Activated T-helper 17 cell treated with anti-CD3 and anti-CD28 coated beads, Interleukin-2, amount 50 U/mL, for 72 hours (primary cell): ENCODE measurements around the gene GPRC5B. TPM values are rescaled to one million over a fixed set of nuclear protein-coding genes. Genes with fewer than 3 reads are reported as not detected.

Source experiments
- ATAC-seq: fragments of 150-1000 bp; cut with Tn5 transposase; replicated peaks from 2 replicates; pipeline ENCODE4 v1.10.0; 2021; ENCODE audit warnings: mild to moderate bottlenecking, moderate library complexity
- H3K27ac Mint-ChIP-seq: one replicate; pipeline ENCODE4 v1.8.0; 2022; ENCODE audit warnings: mixed read lengths
- H3K27me3 Mint-ChIP-seq: one replicate; pipeline ENCODE4 v1.8.0; 2022; ENCODE audit warnings: mixed read lengths
- H3K36me3 Mint-ChIP-seq: one replicate; pipeline ENCODE4 v1.8.0; 2022; ENCODE audit warnings: low read depth, mild to moderate bottlenecking, mixed read lengths
- H3K4me1 Mint-ChIP-seq: one replicate; pipeline ENCODE4 v1.8.0; 2022; ENCODE audit warnings: mixed read lengths
- H3K4me3 Mint-ChIP-seq: one replicate; pipeline ENCODE4 v1.8.0; 2022; ENCODE audit warnings: mild to moderate bottlenecking, mixed read lengths
- H3K9me3 Mint-ChIP-seq: one replicate; pipeline ENCODE4 v1.8.0; 2022; ENCODE audit warnings: mixed read lengths
- total RNA-seq, 2 donors: library from RNA; stranded (reverse); gene quantifications; one replicate each; pipeline ENCODE4 v1.2.3, GENCODE V29; 2022

The GPRC5B gene
- total RNA-seq, 2 donors from 2014 or later = not detected

GRCh38 chr16:19835196-19835595, 49.5 kb downstream of the GPRC5B start:
- no peak for ATAC-seq
- Mint-ChIP-seq H3K27me3 (no peaks in the 10 kb centered on the region), H3K36me3 (no peaks in the 10 kb centered on the region), H3K27ac (no peak overlapping the region), H3K4me1 (no peaks in the 10 kb centered on the region), H3K4me3 (no peak overlapping the region), H3K9me3 (no peaks in the 10 kb centered on the region)

- Mint-ChIP-seq H3K27ac (no peak overlapping the region), H3K4me1 (no peaks in the 10 kb centered on the region), H3K36me3 (no peaks in the 10 kb centered on the region), H3K9me3 (no peaks in the 10 kb centered on the region), H3K27me3 (no peaks in the 10 kb centered on the region), H3K4me3 (no peak overlapping the region)
- no peak for ATAC-seq
These were observed 51.1 kb downstream of the GPRC5B start for GRCh38 chr16:19833581-19833980.

- Mint-ChIP-seq H3K27me3 (no peaks in the 10 kb centered on the region), H3K9me3 (no peaks in the 10 kb centered on the region), H3K4me1 (no peaks in the 10 kb centered on the region), H3K36me3 (no peaks in the 10 kb centered on the region), H3K27ac (no peak overlapping the region), H3K4me3 (no peak overlapping the region)
- no peak for ATAC-seq
These were observed 51.5 kb downstream of the GPRC5B start for GRCh38 chr16:19833176-19833575.

GRCh38 chr16:19831678-19832077, 53.0 kb downstream of the GPRC5B start:
- H3K27me3 Mint-ChIP-seq = no peaks in the 10 kb centered on the region

GRCh38 chr16:19830902-19831560, 53.6 kb downstream of the GPRC5B start:
- H3K4me3 Mint-ChIP-seq = no peak overlapping the region
- H3K9me3 Mint-ChIP-seq = no peaks in the 10 kb centered on the region
- ATAC-seq = no peak
- H3K27ac Mint-ChIP-seq = no peak overlapping the region
- no peaks in the 10 kb centered on the region for H3K27me3 Mint-ChIP-seq
- H3K36me3 Mint-ChIP-seq = no peaks in the 10 kb centered on the region
- no peaks in the 10 kb centered on the region for H3K4me1 Mint-ChIP-seq

More at GRCh38 chr16:19831678-19832077, 53.0 kb downstream of the GPRC5B start:
- ATAC-seq = no peak
- no peaks in the 10 kb centered on the region for H3K9me3 Mint-ChIP-seq
- no peak overlapping the region for H3K27ac Mint-ChIP-seq
- H3K4me1 Mint-ChIP-seq = no peaks in the 10 kb centered on the region
- H3K36me3 Mint-ChIP-seq = no peaks in the 10 kb centered on the region
- H3K4me3 Mint-ChIP-seq = no peak overlapping the region

GRCh38 chr16:19829844-19830692, 54.6 kb downstream of the GPRC5B start:
- no peaks in the 10 kb centered on the region for H3K27me3 Mint-ChIP-seq
- H3K36me3 Mint-ChIP-seq = no peaks in the 10 kb centered on the region
- no peak for ATAC-seq
- no peak overlapping the region for H3K27ac Mint-ChIP-seq
- H3K4me1 Mint-ChIP-seq = no peaks in the 10 kb centered on the region
- H3K9me3 Mint-ChIP-seq = no peaks in the 10 kb centered on the region
- no peak overlapping the region for H3K4me3 Mint-ChIP-seq

- Mint-ChIP-seq H3K9me3 (no peaks in the 10 kb centered on the region), H3K36me3 (no peaks in the 10 kb centered on the region), H3K27ac (no peak overlapping the region), H3K4me3 (no peak overlapping the region), H3K4me1 (no peaks in the 10 kb centered on the region), H3K27me3 (no peaks in the 10 kb centered on the region)
- no peak for ATAC-seq
These were observed 60.4 kb downstream of the GPRC5B start for GRCh38 chr16:19824216-19824615.

GRCh38 chr16:19823322-19823721, 61.3 kb downstream of the GPRC5B start:
- no peak overlapping the region for H3K27ac Mint-ChIP-seq
- no peak overlapping the region for H3K4me3 Mint-ChIP-seq
- no peaks in the 10 kb centered on the region for H3K9me3 Mint-ChIP-seq
- no peak for ATAC-seq
- H3K36me3 Mint-ChIP-seq = no peaks in the 10 kb centered on the region
- H3K4me1 Mint-ChIP-seq = no peaks in the 10 kb centered on the region
- H3K27me3 Mint-ChIP-seq = no peaks in the 10 kb centered on the region

GRCh38 chr16:19822533-19822932, 62.1 kb downstream of the GPRC5B start:
- no peaks in the 10 kb centered on the region for H3K4me1 Mint-ChIP-seq
- H3K36me3 Mint-ChIP-seq = no peaks in the 10 kb centered on the region
- H3K27me3 Mint-ChIP-seq = no peaks in the 10 kb centered on the region
- no peaks in the 10 kb centered on the region for H3K9me3 Mint-ChIP-seq
- H3K4me3 Mint-ChIP-seq = no peak overlapping the region
- H3K27ac Mint-ChIP-seq = no peak overlapping the region
- no peak for ATAC-seq

- Mint-ChIP-seq H3K9me3 (no peaks in the 10 kb centered on the region), H3K4me3 (no peak overlapping the region), H3K27me3 (no peaks in the 10 kb centered on the region), H3K27ac (no peak overlapping the region), H3K4me1 (no peaks in the 10 kb centered on the region), H3K36me3 (no peaks in the 10 kb centered on the region)
- no peak for ATAC-seq
These were observed 66.8 kb downstream of the GPRC5B start for GRCh38 chr16:19817875-19818274.

GRCh38 chr16:19817122-19817521, 67.5 kb downstream of the GPRC5B start:
- no peak overlapping the region for H3K4me3 Mint-ChIP-seq
- H3K27me3 Mint-ChIP-seq = no peaks in the 10 kb centered on the region
- no peaks in the 10 kb centered on the region for H3K36me3 Mint-ChIP-seq
- no peaks in the 10 kb centered on the region for H3K4me1 Mint-ChIP-seq
- no peak for ATAC-seq
- H3K27ac Mint-ChIP-seq = no peak overlapping the region
- H3K9me3 Mint-ChIP-seq = no peaks in the 10 kb centered on the region

GRCh38 chr16:19815418-19815817, 69.2 kb downstream of the GPRC5B start:
- Mint-ChIP-seq H3K27me3 (no peaks in the 10 kb centered on the region), H3K4me1 (no peaks in the 10 kb centered on the region), H3K36me3 (no peaks in the 10 kb centered on the region), H3K9me3 (no peaks in the 10 kb centered on the region), H3K27ac (no peak overlapping the region), H3K4me3 (no peak overlapping the region)
- no peak for ATAC-seq

- Mint-ChIP-seq H3K9me3 (no peaks in the 10 kb centered on the region), H3K36me3 (no peaks in the 10 kb centered on the region), H3K4me3 (no peak overlapping the region), H3K27me3 (no peaks in the 10 kb centered on the region), H3K4me1 (no peaks in the 10 kb centered on the region), H3K27ac (no peak overlapping the region)
- no peak for ATAC-seq
These were observed 71.7 kb downstream of the GPRC5B start for GRCh38 chr16:19812986-19813385.

- Mint-ChIP-seq H3K4me3 (no peak overlapping the region), H3K36me3 (no peaks in the 10 kb centered on the region), H3K27ac (no peak overlapping the region), H3K4me1 (peaks cover under 1% of the 10 kb centered on the region), H3K27me3 (no peaks in the 10 kb centered on the region), H3K9me3 (no peaks in the 10 kb centered on the region)
- ATAC-seq = no peak
These were observed 73.6 kb downstream of the GPRC5B start for GRCh38 chr16:19810817-19811731.
